D721Med (cell line): ENCODE results near the gene KIZ.

Experiments
- DNase-seq: peaks from one replicate; pipeline ENCODE4 v3.0.0; 2011; ENCODE audit warnings: low spot score; ENCODE audit not compliant: insufficient read length
- FAIRE-seq: peaks from 2 replicates; lab custom pipeline; 2011; peaks lifted over from hg19 to GRCh38; lab: Jason Lieb, UNC
- TF ChIP-seq, protein P1 (sequence below): IDR thresholded peaks from 2 replicates; pipeline ENCODE4 v1.5.1; 2012; ENCODE audit warnings: mild to moderate bottlenecking, control low read depth; ENCODE audit not compliant: insufficient read depth; ENCODE audit errors: missing control alignments

Gene KIZ

DNA sequence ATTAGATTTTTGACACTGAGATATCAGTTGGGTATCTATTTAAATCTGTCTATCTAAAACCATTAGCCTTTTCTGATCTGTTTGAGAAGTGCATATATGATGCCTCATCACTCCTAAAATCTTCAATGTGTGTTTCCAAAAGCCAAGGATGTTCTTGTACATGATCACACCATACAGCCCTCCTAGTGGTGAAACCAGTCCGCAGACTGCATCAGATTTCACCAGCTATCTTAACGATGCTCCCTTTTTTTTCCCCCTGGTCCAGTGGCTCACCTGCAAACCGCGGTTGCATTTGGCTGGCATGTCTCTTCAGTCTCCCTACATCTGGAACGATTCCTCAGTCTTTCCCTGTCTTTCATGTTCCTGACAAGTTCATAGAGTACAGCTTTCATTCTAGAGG lies 4.0 kb downstream of the KIZ start:
- FAIRE-seq (no peak), DNase-seq (no peak)
- TF ChIP-seq, protein P1, sequence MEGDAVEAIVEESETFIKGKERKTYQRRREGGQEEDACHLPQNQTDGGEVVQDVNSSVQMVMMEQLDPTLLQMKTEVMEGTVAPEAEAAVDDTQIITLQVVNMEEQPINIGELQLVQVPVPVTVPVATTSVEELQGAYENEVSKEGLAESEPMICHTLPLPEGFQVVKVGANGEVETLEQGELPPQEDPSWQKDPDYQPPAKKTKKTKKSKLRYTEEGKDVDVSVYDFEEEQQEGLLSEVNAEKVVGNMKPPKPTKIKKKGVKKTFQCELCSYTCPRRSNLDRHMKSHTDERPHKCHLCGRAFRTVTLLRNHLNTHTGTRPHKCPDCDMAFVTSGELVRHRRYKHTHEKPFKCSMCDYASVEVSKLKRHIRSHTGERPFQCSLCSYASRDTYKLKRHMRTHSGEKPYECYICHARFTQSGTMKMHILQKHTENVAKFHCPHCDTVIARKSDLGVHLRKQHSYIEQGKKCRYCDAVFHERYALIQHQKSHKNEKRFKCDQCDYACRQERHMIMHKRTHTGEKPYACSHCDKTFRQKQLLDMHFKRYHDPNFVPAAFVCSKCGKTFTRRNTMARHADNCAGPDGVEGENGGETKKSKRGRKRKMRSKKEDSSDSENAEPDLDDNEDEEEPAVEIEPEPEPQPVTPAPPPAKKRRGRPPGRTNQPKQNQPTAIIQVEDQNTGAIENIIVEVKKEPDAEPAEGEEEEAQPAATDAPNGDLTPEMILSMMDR, result no peak

DNA sequence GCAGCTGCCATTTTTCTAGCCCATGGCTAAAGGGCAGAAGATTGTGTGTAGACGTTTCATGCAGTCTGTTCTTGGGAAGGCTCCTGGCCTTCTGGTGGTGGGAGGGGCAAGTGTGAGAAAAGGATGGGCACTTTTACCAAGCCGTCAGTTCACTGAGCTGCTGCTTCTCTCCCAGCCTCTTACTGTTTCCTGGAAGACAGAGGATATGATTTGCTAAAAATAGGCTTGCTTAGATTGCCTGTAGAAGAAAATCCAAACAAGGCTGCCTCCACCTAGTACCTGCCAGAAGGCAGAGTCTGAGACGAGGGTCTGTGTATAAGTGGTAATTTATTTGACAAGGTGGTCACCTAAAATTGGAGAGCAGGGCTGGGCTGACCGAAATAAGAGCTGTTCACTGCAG lies 7.5 kb downstream of the KIZ start:
- DNase-seq (no peak), FAIRE-seq (no peak)
- TF ChIP-seq, protein P1, result no peak

DNA sequence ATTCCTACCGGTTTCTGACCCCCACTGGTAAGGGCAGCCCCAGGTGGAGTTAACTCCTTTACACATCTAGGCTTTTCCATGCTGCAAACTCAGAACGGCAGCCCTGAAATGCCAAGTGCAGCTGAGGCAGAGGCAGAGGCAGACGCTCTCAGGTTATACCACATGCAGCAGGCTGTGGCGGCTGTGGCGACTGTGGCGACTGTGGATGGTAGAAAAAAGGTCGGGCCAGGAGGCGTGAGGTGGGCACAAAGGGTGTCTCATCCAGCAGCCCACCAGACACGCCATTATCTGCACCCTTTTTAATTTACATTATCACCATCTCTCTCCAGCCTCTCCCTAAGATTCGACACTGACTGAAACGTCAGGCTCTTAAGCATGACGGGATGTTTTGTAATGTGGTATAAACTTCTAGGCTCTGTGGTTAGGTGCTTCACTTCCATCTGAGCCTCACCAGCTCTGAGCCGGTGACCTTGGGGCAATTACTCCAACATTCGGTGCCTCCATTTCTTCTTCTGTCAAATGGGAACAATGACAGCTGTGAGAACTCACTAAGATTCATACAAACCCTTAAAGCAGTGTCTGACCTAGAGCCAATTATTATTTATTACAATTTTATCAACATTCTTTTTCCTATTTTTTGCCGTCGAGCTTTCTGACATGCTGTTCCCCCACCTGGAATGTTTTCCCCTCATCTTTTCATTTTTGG lies 8.2 kb downstream of the KIZ start:
- TF ChIP-seq, protein P1, result no peak
- no peak for FAIRE-seq
- no peak for DNase-seq

DNA sequence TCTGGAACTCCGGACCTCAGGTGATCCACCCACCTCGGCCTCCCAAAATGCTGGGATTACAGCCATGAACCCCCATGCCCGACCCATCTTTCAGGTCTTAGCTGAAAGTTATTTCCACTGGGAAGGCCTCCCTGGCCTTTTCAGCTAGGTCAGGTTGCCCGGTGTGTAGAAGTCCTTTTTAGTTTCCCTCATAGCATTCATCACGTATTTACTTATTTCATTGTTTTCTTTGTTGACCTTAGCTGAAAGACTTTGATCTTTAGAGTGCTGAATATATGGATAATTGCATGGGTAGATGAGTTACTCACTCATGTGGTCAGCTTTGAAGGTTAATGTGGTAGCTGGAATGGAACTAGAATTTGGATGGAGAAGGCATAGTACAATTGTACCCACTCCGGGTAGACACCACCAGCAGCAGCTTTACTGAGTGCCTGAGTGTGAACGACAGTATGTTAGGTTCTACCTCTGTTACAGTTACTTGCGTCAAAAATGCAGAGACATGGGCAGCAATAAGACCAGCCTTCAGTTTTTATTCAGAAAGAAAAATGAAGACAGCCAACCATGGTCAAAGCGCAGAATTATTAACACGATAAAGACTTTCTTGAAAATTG lies 9.1 kb downstream of the KIZ start:
- no peak for FAIRE-seq
- no peak for DNase-seq
- TF ChIP-seq, protein P1, result no peak

DNA sequence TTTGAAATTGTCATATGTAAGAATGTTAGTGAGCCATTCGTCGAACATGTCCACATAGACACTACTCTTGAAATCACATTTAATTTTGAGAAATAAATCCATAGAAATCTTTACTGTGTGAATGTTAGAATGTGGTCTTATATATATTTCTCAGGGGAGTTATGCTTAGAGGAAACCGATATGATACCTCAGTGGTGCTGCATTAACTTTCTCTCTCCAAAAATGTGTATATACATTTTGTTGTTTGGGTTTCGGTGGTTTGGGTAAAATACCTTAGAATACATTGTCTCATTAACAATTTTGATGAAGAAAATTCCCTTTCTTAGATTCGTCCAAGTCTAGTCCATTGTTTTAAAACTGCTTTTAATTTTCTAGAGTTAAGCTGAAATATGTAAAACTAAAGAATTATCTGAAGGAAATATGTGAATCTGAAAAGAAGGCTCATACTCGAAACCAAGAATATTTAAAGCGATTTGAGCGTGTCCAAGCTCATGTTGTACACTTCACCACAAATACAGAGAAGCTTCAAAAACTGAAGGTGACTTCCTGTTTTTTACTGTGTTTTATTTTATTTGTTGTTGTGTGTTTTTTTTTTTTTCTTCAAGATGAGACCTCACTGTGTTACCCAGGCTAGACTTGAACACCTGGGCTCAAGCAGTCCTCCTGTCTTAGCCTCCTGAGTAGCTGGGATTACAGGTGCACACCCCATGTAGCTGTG lies 10.3 kb downstream of the KIZ start:
- DNase-seq (no peak), FAIRE-seq (no peak)
- TF ChIP-seq, protein P1, result no peak

DNA sequence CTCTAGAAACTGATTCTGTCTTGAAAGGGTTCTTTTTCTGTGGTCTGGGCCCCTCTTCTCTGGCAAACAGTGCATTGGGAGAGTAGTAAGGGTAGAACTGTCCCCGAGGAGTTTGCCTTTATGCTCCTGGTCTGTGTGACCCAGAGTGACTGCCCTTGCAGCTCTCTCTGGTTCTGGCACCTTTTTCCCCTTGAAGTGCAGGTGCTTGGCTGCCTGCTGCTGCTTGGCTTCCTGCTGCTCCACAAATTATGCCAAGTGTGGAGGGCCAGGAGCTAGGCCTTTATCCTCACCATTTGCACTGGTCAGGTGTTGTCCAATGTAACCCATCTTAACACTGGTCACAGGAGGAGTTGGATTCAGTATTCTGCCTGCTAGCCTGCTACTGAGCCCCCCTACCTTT lies 11.2 kb downstream of the KIZ start:
- TF ChIP-seq, protein P1, result no peak
- no peak for FAIRE-seq
- no peak for DNase-seq
